HL-60 (cell line): Measurements from ENCODE around the gene ZNF827.

Experiments
- DNase-seq, 2 experiments: peaks; one replicate each; pipeline ENCODE4 v3.0.0-alpha.2; 2010 to 2020; ENCODE audit warnings: low read depth in 1 of 2, low spot score in 1 of 2
- H3K27ac ChIP-seq: fragments of 250-450 bp; sonication (Bioruptor Pico); replicated peaks from 2 replicates; pipeline ENCODE4 v1.5.1; 2020; ENCODE audit warnings: mild to moderate bottlenecking, moderate library complexity
- H3K27me3 ChIP-seq: fragments of 250-450 bp; sonication (Bioruptor Pico); 2 replicates; pipeline ENCODE4 v1.5.1; 2021; ENCODE audit warnings: mild to moderate bottlenecking, moderate library complexity; ENCODE audit not compliant: insufficient read depth, poor library complexity, severe bottlenecking
- H3K4me3 ChIP-seq: replicated peaks from 2 replicates; pipeline ENCODE4 v1.5.1; 2011; ENCODE audit warnings: mild to moderate bottlenecking, control low read depth, low read length; ENCODE audit not compliant: insufficient read depth
- CTCF ChIP-seq: IDR thresholded peaks from one replicate; pipeline ENCODE4 v1.5.1; 2011; ENCODE audit warnings: low read length, control low read depth, inconsistent platforms; ENCODE audit not compliant: insufficient read depth
- GABPA ChIP-seq: IDR thresholded peaks from 2 replicates; pipeline ENCODE4 v1.6.1; 2012; ENCODE audit warnings: low read depth
- POLR2AphosphoS5 ChIP-seq: IDR thresholded peaks from 2 replicates; pipeline ENCODE4 v1.6.1; 2012; ENCODE audit warnings: low read depth
- REST ChIP-seq: IDR thresholded peaks from 2 replicates; pipeline ENCODE4 v1.6.1; 2012; ENCODE audit warnings: low read depth; ENCODE audit not compliant: insufficient replicate concordance
- SPI1 ChIP-seq: IDR thresholded peaks from 2 replicates; pipeline ENCODE4 v1.6.1; 2012; ENCODE audit warnings: low read depth, mild to moderate bottlenecking, borderline replicate concordance

The ZNF827 gene

GRCh38 chr4:145823743-145824142, 114.9 kb downstream of the ZNF827 start:
- Histone ChIP-seq H3K4me3 (no peak overlapping the region), H3K27me3 (no peaks in the 10 kb centered on the region), H3K27ac (no peak overlapping the region)
- no peak for DNase-seq
- TF ChIP-seq CTCF (no peak), REST (no peak), GABPA (no peak), SPI1 (no peak), POLR2AphosphoS5 (no peak)

GRCh38 chr4:145822581-145822980, 116.0 kb downstream of the ZNF827 start:
- no peak overlapping the region for H3K4me3 ChIP-seq
- H3K27ac ChIP-seq = no peak overlapping the region
- H3K27me3 ChIP-seq = no peaks in the 10 kb centered on the region
- TF ChIP-seq GABPA (no peak), CTCF (no peak), SPI1 (no peak), REST (no peak)
- DNase-seq = no peak

- TF ChIP-seq GABPA (no peak), POLR2AphosphoS5 (no peak), REST (no peak), SPI1 (no peak), CTCF (no peak)
- Histone ChIP-seq H3K4me3 (no peak overlapping the region), H3K27ac (no peak overlapping the region), H3K27me3 (no peaks in the 10 kb centered on the region)
- DNase-seq = no peak
Observed at GRCh38 chr4:145822181-145822580, 116.4 kb downstream of the ZNF827 start.
